GM12878 (cell line): ENCODE measurements around the gene ZNF532. TPM values are rescaled to one million over a fixed set of nuclear protein-coding genes. Genes with fewer than 3 reads are reported as not detected.

ENCODE experiments used
- ATF7 ChIP-seq: fragments of 450-650 bp; IDR thresholded peaks from 2 replicates; pipeline ENCODE4 v1.6.1; 2016; ENCODE audit warnings: low read depth, mild to moderate bottlenecking
- CHD2 ChIP-seq: IDR thresholded peaks from 2 replicates; pipeline ENCODE4 v1.6.1; 2011; ENCODE audit warnings: low read depth, low read length, improper control_type of control experiment, borderline replicate concordance
- E4F1 ChIP-seq: fragments of 450-650 bp; IDR thresholded peaks from 2 replicates; pipeline ENCODE4 v1.6.1; 2018; ENCODE audit warnings: borderline replicate concordance, mild to moderate bottlenecking; ENCODE audit not compliant: partially characterized antibody
- ESRRA ChIP-seq: IDR thresholded peaks from 2 replicates; pipeline ENCODE4 v1.6.1; 2012; ENCODE audit warnings: mild to moderate bottlenecking, low read length, improper control_type of control experiment
- ETV6 ChIP-seq, 2 experiments: fragments of 450-650 bp in 1 of 2; IDR thresholded peaks in 1 of 2; conservative IDR thresholded peaks in 1 of 2; 2 replicates each; pipeline ENCODE4 v1.6.1; 2014; ENCODE audit warnings: antibody characterized with exemption in 1 of 2, borderline replicate concordance in 1 of 2, low read depth in 1 of 2, mild to moderate bottlenecking in 1 of 2, moderate library complexity in 1 of 2
- GABPA ChIP-seq: IDR thresholded peaks from 2 replicates; pipeline ENCODE4 v1.6.1; 2014; ENCODE audit warnings: antibody characterized with exemption, low read depth, mild to moderate bottlenecking, inconsistent platforms
- IRF4 ChIP-seq: IDR thresholded peaks from 2 replicates; pipeline ENCODE4 v1.6.1; 2011; ENCODE audit warnings: low read depth, low read length
- JUNB ChIP-seq: IDR thresholded peaks from 2 replicates; pipeline ENCODE4 v1.6.1; 2016; ENCODE audit warnings: antibody characterized with exemption, mild to moderate bottlenecking
- KAT2A ChIP-seq: conservative IDR thresholded peaks from 2 replicates; pipeline ENCODE4 v1.6.1; 2011; ENCODE audit warnings: low read depth, low read length; ENCODE audit not compliant: control insufficient read depth
- KDM1A ChIP-seq: fragments of 200-600 bp; sonication (generic); IDR thresholded peaks from 2 replicates; pipeline ENCODE4 v1.6.1; 2016; ENCODE audit warnings: borderline replicate concordance
- MYC ChIP-seq: IDR thresholded peaks from 2 replicates; pipeline ENCODE4 v1.6.1; 2011; ENCODE audit warnings: mild to moderate bottlenecking, low read length, moderate library complexity, inconsistent platforms; ENCODE audit not compliant: insufficient read depth, insufficient replicate concordance, insufficient read length, severe bottlenecking
- NFXL1 ChIP-seq: fragments of 450-650 bp; IDR thresholded peaks from 2 replicates; pipeline ENCODE4 v1.6.1; 2017; ENCODE audit warnings: antibody characterized with exemption, mild to moderate bottlenecking, borderline replicate concordance
- NR2C2 ChIP-seq: IDR thresholded peaks from 2 replicates; pipeline ENCODE4 v1.6.1; 2011; ENCODE audit warnings: borderline replicate concordance, low read depth; ENCODE audit not compliant: control insufficient read depth, insufficient read length
- PML ChIP-seq: IDR thresholded peaks from 2 replicates; pipeline ENCODE4 v1.6.1; 2012; ENCODE audit warnings: low read length, inconsistent platforms
- POLR2AphosphoS2 ChIP-seq: IDR thresholded peaks from 2 replicates; pipeline ENCODE4 v1.6.1; 2011; ENCODE audit warnings: low read depth, mild to moderate bottlenecking, low read length, improper control_type of control experiment, moderate library complexity
- RAD21 ChIP-seq: IDR thresholded peaks from 2 replicates; pipeline ENCODE4 v1.6.1; 2011; ENCODE audit warnings: mild to moderate bottlenecking, low read depth, low read length, moderate library complexity; ENCODE audit not compliant: insufficient read depth
- SIN3A ChIP-seq: IDR thresholded peaks from 2 replicates; pipeline ENCODE4 v1.6.1; 2012; ENCODE audit warnings: low read depth, low read length, improper control_type of control experiment
- SMARCA5 ChIP-seq: fragments of 450-650 bp; IDR thresholded peaks from 2 replicates; pipeline ENCODE4 v1.6.1; 2017; ENCODE audit warnings: mild to moderate bottlenecking
- SREBF2 ChIP-seq: IDR thresholded peaks from 2 replicates; pipeline ENCODE4 v1.6.1; 2012; ENCODE audit warnings: mild to moderate bottlenecking, low read length
- STAT3 ChIP-seq: IDR thresholded peaks from 2 replicates; pipeline ENCODE4 v1.6.1; 2011; ENCODE audit warnings: low read depth, low read length, improper control_type of control experiment
- TCF7 ChIP-seq: IDR thresholded peaks from 2 replicates; pipeline ENCODE4 v1.6.1; 2014; ENCODE audit warnings: antibody characterized with exemption, borderline replicate concordance
- ZNF24 ChIP-seq: fragments of 450-650 bp; IDR thresholded peaks from 2 replicates; pipeline ENCODE4 v1.6.1; 2017; ENCODE audit warnings: antibody characterized with exemption, mild to moderate bottlenecking
- polyA plus RNA-seq, 11 experiments: library from polyadenylated mRNA; depleted of rRNA in 4 of 11; unstranded in 6 of 11; stranded (reverse) in 5 of 11; fragments of >200 nt; fragmentation: Nextera tagmentation in 4 of 11; fragmentation: Illumina TruSeq in 1 of 11; extraction: Ambion mirVana in 4 of 11; extraction: Trizol in 1 of 11; gene quantifications; 1 replicate in 1 of 11; 2 replicates in 10 of 11; pipeline versions ENCODE4 v1.2.1 to v1.2.3, GENCODE V29; 2011 to 2016; ENCODE audit warnings: inconsistent platforms in 2 of 11, missing spikeins in 2 of 11, low read depth in 1 of 11
- total RNA-seq, 4 experiments: library from RNA; depleted of rRNA in 3 of 4; stranded (reverse); fragments of >200 nt in 3 of 4; fragmentation: Illumina TruSeq in 1 of 4; extraction: Trizol in 1 of 4; gene quantifications; 2 replicates each; pipeline versions ENCODE4 v1.2.1 to v1.2.3, GENCODE V29; 2013 to 2021
- TF ChIP-seq, protein P1 (sequence below): fragments of 450-650 bp; IDR thresholded peaks from 2 replicates; pipeline ENCODE4 v1.6.1; 2016; ENCODE audit warnings: mild to moderate bottlenecking, moderate library complexity, borderline replicate concordance
- TF ChIP-seq, protein P2 (sequence below): IDR thresholded peaks from 2 replicates; pipeline ENCODE4 v1.6.1; 2011; ENCODE audit warnings: low read depth, mild to moderate bottlenecking, low read length, moderate library complexity, borderline replicate concordance; ENCODE audit errors: extremely low read depth

The ZNF532 gene
- total and polyA plus RNA-seq, 10 of the 15 experiments (the other 5 are each of a cell fraction or from before 2014, with no cell fraction given) = 0.44 to 3.4 (median 1.4) TPM

GRCh38 chr18:58970943-58971790 lies 106.5 kb downstream of the ZNF532 start (continued):
- TF ChIP-seq, protein P1, sequence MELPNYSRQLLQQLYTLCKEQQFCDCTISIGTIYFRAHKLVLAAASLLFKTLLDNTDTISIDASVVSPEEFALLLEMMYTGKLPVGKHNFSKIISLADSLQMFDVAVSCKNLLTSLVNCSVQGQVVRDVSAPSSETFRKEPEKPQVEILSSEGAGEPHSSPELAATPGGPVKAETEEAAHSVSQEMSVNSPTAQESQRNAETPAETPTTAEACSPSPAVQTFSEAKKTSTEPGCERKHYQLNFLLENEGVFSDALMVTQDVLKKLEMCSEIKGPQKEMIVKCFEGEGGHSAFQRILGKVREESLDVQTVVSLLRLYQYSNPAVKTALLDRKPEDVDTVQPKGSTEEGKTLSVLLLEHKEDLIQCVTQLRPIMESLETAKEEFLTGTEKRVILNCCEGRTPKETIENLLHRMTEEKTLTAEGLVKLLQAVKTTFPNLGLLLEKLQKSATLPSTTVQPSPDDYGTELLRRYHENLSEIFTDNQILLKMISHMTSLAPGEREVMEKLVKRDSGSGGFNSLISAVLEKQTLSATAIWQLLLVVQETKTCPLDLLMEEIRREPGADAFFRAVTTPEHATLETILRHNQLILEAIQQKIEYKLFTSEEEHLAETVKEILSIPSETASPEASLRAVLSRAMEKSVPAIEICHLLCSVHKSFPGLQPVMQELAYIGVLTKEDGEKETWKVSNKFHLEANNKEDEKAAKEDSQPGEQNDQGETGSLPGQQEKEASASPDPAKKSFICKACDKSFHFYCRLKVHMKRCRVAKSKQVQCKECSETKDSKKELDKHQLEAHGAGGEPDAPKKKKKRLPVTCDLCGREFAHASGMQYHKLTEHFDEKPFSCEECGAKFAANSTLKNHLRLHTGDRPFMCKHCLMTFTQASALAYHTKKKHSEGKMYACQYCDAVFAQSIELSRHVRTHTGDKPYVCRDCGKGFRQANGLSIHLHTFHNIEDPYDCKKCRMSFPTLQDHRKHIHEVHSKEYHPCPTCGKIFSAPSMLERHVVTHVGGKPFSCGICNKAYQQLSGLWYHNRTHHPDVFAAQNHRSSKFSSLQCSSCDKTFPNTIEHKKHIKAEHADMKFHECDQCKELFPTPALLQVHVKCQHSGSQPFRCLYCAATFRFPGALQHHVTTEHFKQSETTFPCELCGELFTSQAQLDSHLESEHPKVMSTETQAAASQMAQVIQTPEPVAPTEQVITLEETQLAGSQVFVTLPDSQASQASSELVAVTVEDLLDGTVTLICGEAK = no peak
- TF ChIP-seq NR2C2 (no peak), E4F1 (no peak), KAT2A (no peak), CHD2 (no peak), SMARCA5 (no peak), ETV6 (conservative IDR thresholded peaks at IDR 0.05 in 1 of 2, IDR thresholded peaks at IDR 0.05 in 1 of 2; ENCODE audit: borderline replicate concordance in 1 of 2, low read depth in 1 of 2) (no peak), RAD21 (no peak), MYC (no peak), STAT3 (no peak), TCF7 (no peak), SREBF2 (no peak), POLR2AphosphoS2 (no peak), KDM1A (no peak), PML (0 out of 2 replicates have a peak, but pooled peaks have one; percentile 30), NFXL1 (no peak), JUNB (peak; percentile 38; the same call in 1 of the 2 replicates), ATF7 (peak; percentile 64), ZNF24 (no peak), IRF4 (0 out of 2 replicates have a peak, but pooled peaks have one; percentile 6), SIN3A (no peak), ESRRA (no peak), GABPA (0 out of 2 replicates have a peak, but pooled peaks have one; percentile 6)
- TF ChIP-seq, protein P2, sequence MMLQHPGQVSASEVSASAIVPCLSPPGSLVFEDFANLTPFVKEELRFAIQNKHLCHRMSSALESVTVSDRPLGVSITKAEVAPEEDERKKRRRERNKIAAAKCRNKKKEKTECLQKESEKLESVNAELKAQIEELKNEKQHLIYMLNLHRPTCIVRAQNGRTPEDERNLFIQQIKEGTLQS = no peak
